ENCODE measurements around the gene EXOC5.

DNA sequence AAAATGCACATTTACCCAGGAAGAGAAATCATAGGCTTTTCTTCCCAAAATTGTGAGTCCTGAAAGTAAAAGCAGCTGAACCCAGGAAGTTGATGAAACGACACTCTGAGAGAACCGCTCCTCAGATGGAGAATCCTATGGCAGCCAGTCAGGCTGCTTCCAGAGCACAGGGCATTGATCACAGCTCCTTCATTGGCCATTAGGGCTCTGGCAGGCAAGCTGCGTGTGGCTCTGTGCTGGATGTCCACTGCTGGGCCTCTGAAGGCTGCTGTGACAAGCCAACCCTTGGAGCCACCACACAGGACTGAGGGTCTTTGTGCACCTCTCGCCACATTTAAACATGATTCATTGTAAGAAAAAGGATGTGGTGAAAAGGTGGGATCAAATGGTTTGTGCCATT is 89.4 kb downstream of the EXOC5 start:
- TF ChIP-seq FOXP4 (CRISPR knock-in tag; IDR thresholded peaks at IDR 0.05) (no peak), ATF1 (CRISPR knock-in tag; IDR thresholded peaks at IDR 0.05) (no peak), PRRX2 (CRISPR knock-in tag; IDR thresholded peaks at IDR 0.05) (no peak), CREB1 (CRISPR knock-in tag; IDR thresholded peaks at IDR 0.05) (no peak)
- TF ChIP-seq, protein P1, sequence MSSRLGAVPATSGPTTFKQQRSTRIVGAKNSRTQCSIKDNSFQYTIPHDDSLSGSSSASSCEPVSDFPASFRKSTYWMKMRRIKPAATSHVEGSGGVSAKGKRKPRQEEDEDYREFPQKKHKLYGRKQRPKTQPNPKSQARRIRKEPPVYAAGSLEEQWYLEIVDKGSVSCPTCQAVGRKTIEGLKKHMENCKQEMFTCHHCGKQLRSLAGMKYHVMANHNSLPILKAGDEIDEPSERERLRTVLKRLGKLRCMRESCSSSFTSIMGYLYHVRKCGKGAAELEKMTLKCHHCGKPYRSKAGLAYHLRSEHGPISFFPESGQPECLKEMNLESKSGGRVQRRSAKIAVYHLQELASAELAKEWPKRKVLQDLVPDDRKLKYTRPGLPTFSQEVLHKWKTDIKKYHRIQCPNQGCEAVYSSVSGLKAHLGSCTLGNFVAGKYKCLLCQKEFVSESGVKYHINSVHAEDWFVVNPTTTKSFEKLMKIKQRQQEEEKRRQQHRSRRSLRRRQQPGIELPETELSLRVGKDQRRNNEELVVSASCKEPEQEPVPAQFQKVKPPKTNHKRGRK (CRISPR knock-in tag; IDR thresholded peaks at IDR 0.05; ENCODE audit: borderline replicate concordance) = no peak
- TF ChIP-seq, protein P2, sequence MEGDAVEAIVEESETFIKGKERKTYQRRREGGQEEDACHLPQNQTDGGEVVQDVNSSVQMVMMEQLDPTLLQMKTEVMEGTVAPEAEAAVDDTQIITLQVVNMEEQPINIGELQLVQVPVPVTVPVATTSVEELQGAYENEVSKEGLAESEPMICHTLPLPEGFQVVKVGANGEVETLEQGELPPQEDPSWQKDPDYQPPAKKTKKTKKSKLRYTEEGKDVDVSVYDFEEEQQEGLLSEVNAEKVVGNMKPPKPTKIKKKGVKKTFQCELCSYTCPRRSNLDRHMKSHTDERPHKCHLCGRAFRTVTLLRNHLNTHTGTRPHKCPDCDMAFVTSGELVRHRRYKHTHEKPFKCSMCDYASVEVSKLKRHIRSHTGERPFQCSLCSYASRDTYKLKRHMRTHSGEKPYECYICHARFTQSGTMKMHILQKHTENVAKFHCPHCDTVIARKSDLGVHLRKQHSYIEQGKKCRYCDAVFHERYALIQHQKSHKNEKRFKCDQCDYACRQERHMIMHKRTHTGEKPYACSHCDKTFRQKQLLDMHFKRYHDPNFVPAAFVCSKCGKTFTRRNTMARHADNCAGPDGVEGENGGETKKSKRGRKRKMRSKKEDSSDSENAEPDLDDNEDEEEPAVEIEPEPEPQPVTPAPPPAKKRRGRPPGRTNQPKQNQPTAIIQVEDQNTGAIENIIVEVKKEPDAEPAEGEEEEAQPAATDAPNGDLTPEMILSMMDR (IDR thresholded peaks at IDR 0.05) = no peak
- TF ChIP-seq, protein P3, sequence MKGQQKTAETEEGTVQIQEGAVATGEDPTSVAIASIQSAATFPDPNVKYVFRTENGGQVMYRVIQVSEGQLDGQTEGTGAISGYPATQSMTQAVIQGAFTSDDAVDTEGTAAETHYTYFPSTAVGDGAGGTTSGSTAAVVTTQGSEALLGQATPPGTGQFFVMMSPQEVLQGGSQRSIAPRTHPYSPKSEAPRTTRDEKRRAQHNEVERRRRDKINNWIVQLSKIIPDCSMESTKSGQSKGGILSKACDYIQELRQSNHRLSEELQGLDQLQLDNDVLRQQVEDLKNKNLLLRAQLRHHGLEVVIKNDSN (CRISPR knock-in tag; IDR thresholded peaks at IDR 0.05) = no peak
- TF ChIP-seq, protein P4, sequence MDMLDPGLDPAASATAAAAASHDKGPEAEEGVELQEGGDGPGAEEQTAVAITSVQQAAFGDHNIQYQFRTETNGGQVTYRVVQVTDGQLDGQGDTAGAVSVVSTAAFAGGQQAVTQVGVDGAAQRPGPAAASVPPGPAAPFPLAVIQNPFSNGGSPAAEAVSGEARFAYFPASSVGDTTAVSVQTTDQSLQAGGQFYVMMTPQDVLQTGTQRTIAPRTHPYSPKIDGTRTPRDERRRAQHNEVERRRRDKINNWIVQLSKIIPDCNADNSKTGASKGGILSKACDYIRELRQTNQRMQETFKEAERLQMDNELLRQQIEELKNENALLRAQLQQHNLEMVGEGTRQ (CRISPR knock-in tag; IDR thresholded peaks at IDR 0.05) = no peak
